Suprapubic skin (tissue), 4 donors: ENCODE measurements around the gene COX6A1. TPM values are rescaled to one million over a fixed set of nuclear protein-coding genes. Genes with fewer than 3 reads are reported as not detected.

Source experiments
- DNase-seq, 2 donors: peaks; one replicate each; pipeline ENCODE4 v3.0.0-alpha.2; 2019; ENCODE audit warnings: low spot score in 2 of 2
- H3K27ac ChIP-seq: fragments of 200-600 bp; sonication (generic); one replicate; pipeline ENCODE4 v1.5.1; 2019
- H3K27me3 ChIP-seq: fragments of 200-600 bp; sonication (generic); one replicate; pipeline ENCODE4 v1.5.1; 2019
- H3K36me3 ChIP-seq: fragments of 200-600 bp; sonication (generic); one replicate; pipeline ENCODE4 v1.5.1; 2019
- H3K4me1 ChIP-seq: fragments of 200-600 bp; sonication (generic); one replicate; pipeline ENCODE4 v1.5.1; 2019
- H3K4me3 ChIP-seq: fragments of 200-600 bp; sonication (generic); one replicate; pipeline ENCODE4 v1.5.1; 2019; ENCODE audit warnings: mild to moderate bottlenecking
- H3K9me3 ChIP-seq: fragments of 200-600 bp; sonication (generic); one replicate; pipeline ENCODE4 v1.5.1; 2019
- CTCF ChIP-seq, 2 donors: fragments of 200-600 bp in 1 of 2; fragments of 450-650 bp in 1 of 2; sonication (generic) in 1 of 2; IDR thresholded peaks; one replicate each; pipeline ENCODE4 v1.5.1; 2016 to 2019; ENCODE audit warnings: antibody characterized with exemption in 2 of 2, mild to moderate bottlenecking in 1 of 2, moderate library complexity in 1 of 2
- EP300 ChIP-seq: sonication (generic); formaldehyde crosslinking; IDR thresholded peaks from one replicate; pipeline ENCODE4 v1.6.1; 2017; ENCODE audit warnings: antibody characterized with exemption
- POLR2A ChIP-seq, 2 donors: fragments of 450-650 bp; IDR thresholded peaks; one replicate each; pipeline ENCODE4 v1.6.1; 2017; ENCODE audit warnings: antibody characterized with exemption in 2 of 2, mild to moderate bottlenecking in 2 of 2, moderate library complexity in 2 of 2
- POLR2AphosphoS5 ChIP-seq, 3 donors: sonication (generic); formaldehyde crosslinking; IDR thresholded peaks; one replicate each; pipeline ENCODE4 v1.6.1; 2017; ENCODE audit warnings: antibody characterized with exemption in 3 of 3
- WGBS: methylation state at CpG from one replicate; pipeline ENCODE4 v1.1.5; 2018; 5-methylcytosine and 5-hydroxymethylcytosine counted together
- total RNA-seq, 4 donors: library from RNA; depleted of rRNA; stranded (reverse); fragments of >200 nt; gene quantifications; one replicate each; pipeline ENCODE4 v1.1.0, GENCODE V29; 2016

Gene COX6A1
- total RNA-seq, 4 donors from 2014 or later = 569 to 1,135 (median 836) TPM

GRCh38 chr12:120473807-120474615, 36.1 kb downstream of the COX6A1 start:
- H3K27ac ChIP-seq = peak overlapping the region; percentile 72
- H3K4me1 ChIP-seq = peaks cover 38% of the 10 kb centered on the region
- DNase-seq = no peak
- no peaks in the 10 kb centered on the region for H3K9me3 ChIP-seq
- no peaks in the 10 kb centered on the region for H3K36me3 ChIP-seq
- no peak overlapping the region for H3K4me3 ChIP-seq
- TF ChIP-seq EP300 = no peak
- no peak for TF ChIP-seq POLR2AphosphoS5 (IDR thresholded peaks at IDR 0.05)
- TF ChIP-seq CTCF (IDR thresholded peaks at IDR 0.05) = no peak
- TF ChIP-seq POLR2A (IDR thresholded peaks at IDR 0.05) = no peak
- WGBS = 61% methylated on average over 6 of the region's 6 CpGs
- H3K27me3 ChIP-seq = no peaks in the 10 kb centered on the region

- 2% methylated on average over 2 of the region's 2 CpGs for WGBS
- no peak overlapping the region for H3K4me3 ChIP-seq
- peaks cover 38% of the 10 kb centered on the region for H3K4me1 ChIP-seq
- peak overlapping the region; percentile 72 for H3K27ac ChIP-seq
- DNase-seq = no peak
- no peaks in the 10 kb centered on the region for H3K27me3 ChIP-seq
- no peak for TF ChIP-seq EP300
- TF ChIP-seq POLR2A (IDR thresholded peaks at IDR 0.05) = no peak
- no peaks in the 10 kb centered on the region for H3K36me3 ChIP-seq
- H3K9me3 ChIP-seq = no peaks in the 10 kb centered on the region
Observed at GRCh38 chr12:120474616-120474960, 36.7 kb downstream of the COX6A1 start.

GRCh38 chr12:120475643-120476042, 37.7 kb downstream of the COX6A1 start:
- Histone ChIP-seq H3K9me3 (no peaks in the 10 kb centered on the region), H3K4me1 (peaks cover 28% of the 10 kb centered on the region), H3K27ac (no peak overlapping the region), H3K4me3 (no peak overlapping the region), H3K27me3 (no peaks in the 10 kb centered on the region), H3K36me3 (no peaks in the 10 kb centered on the region)
- TF ChIP-seq EP300 (no peak), CTCF (IDR thresholded peaks at IDR 0.05) (no peak), POLR2AphosphoS5 (IDR thresholded peaks at IDR 0.05) (no peak), POLR2A (IDR thresholded peaks at IDR 0.05) (no peak)
- WGBS = 90% methylated on average over 1 of the region's 1 CpG
- no peak for DNase-seq

GRCh38 chr12:120479458-120479857, 41.5 kb downstream of the COX6A1 start:
- Histone ChIP-seq H3K4me1 (peaks cover 7% of the 10 kb centered on the region), H3K36me3 (peaks cover 6% of the 10 kb centered on the region), H3K27me3 (no peaks in the 10 kb centered on the region), H3K9me3 (no peaks in the 10 kb centered on the region), H3K4me3 (no peak overlapping the region), H3K27ac (no peak overlapping the region)
- 92% methylated on average over 1 of the region's 1 CpG for WGBS
- DNase-seq = no peak
- TF ChIP-seq POLR2AphosphoS5 (IDR thresholded peaks at IDR 0.05) (no peak), EP300 (no peak), POLR2A (IDR thresholded peaks at IDR 0.05) (no peak), CTCF (IDR thresholded peaks at IDR 0.05) (no peak)

GRCh38 chr12:120480211-120480610, 42.3 kb downstream of the COX6A1 start:
- 86% methylated on average over 1 of the region's 1 CpG for WGBS
- no peaks in the 10 kb centered on the region for H3K27me3 ChIP-seq
- H3K4me1 ChIP-seq = no peaks in the 10 kb centered on the region
- H3K36me3 ChIP-seq = peaks cover 6% of the 10 kb centered on the region
- no peak overlapping the region for H3K27ac ChIP-seq
- no peak overlapping the region for H3K4me3 ChIP-seq
- DNase-seq = no peak
- H3K9me3 ChIP-seq = no peaks in the 10 kb centered on the region
- TF ChIP-seq EP300 (no peak), CTCF (IDR thresholded peaks at IDR 0.05) (no peak), POLR2AphosphoS5 (IDR thresholded peaks at IDR 0.05) (no peak), POLR2A (IDR thresholded peaks at IDR 0.05) (no peak)
